ENCODE data around the gene AKAP12. TPM values are rescaled to one million over a fixed set of nuclear protein-coding genes. Genes with fewer than 3 reads are reported as not detected.

AKAP12 gene
- polyA plus RNA-seq, 2 of the 4 experiments (the other 2 are of a cell fraction) = 32.1 to 192 TPM

GRCh38 chr6:151390851-151391470 is 151.2 kb downstream of the AKAP12 start:
- POLR2A ChIA-PET = interaction anchor here (0.6 to 1.8 kb wide), 6 partner anchors 13 to 323 kb away, joined by 3 to 4 read pairs (median 3); partner anchors contain the start of gene RMND1
- Histone ChIP-seq H3K9me3 (no peaks in the 10 kb centered on the region), H3K27ac (peak overlapping the region; percentile 100), H3K4me1 (peaks cover 33% of the 10 kb centered on the region), H3K4me2 (peak overlapping the region; percentile 98), H3K4me3 (peak overlapping the region; percentile 93)
- peak; percentile 25 to 44 for ATAC-seq
- DNase-seq (ENCODE audit: low read depth in 1 of 2, low spot score in 1 of 2) = peak; percentile 25 to 77
- peak; percentile 53 for TF ChIP-seq POLR2A (IDR thresholded peaks at IDR 0.05; ENCODE audit: low read length)
- peak in 1 of 2 experiments; percentile 68; a peak in 2 of 5 replicates for TF ChIP-seq JUN (IDR thresholded peaks at IDR 0.05)
- TF ChIP-seq ATOH8 (CRISPR knock-in tag; IDR thresholded peaks at IDR 0.05; ENCODE audit: low read depth) = no peak
- no peak for TF ChIP-seq MAZ (IDR thresholded peaks at IDR 0.05; ENCODE audit: borderline replicate concordance, low read depth, low read length)
- TF ChIP-seq GATA3 (IDR thresholded peaks at IDR 0.05; ENCODE audit: borderline replicate concordance) = 0 out of 2 replicates have a peak, but pooled peaks have one; percentile 6
- 0% methylated on average over 3 of the region's 78 CpGs for WGBS (ENCODE audit: missing lambda C conversion rate)
- FAIRE-seq = no peak
- CTCF ChIA-PET = interaction anchor here (1.1 kb wide), 1 partner anchor 15 kb away, joined by 3 read pairs; no protein-coding TSS in a partner anchor

DNA sequence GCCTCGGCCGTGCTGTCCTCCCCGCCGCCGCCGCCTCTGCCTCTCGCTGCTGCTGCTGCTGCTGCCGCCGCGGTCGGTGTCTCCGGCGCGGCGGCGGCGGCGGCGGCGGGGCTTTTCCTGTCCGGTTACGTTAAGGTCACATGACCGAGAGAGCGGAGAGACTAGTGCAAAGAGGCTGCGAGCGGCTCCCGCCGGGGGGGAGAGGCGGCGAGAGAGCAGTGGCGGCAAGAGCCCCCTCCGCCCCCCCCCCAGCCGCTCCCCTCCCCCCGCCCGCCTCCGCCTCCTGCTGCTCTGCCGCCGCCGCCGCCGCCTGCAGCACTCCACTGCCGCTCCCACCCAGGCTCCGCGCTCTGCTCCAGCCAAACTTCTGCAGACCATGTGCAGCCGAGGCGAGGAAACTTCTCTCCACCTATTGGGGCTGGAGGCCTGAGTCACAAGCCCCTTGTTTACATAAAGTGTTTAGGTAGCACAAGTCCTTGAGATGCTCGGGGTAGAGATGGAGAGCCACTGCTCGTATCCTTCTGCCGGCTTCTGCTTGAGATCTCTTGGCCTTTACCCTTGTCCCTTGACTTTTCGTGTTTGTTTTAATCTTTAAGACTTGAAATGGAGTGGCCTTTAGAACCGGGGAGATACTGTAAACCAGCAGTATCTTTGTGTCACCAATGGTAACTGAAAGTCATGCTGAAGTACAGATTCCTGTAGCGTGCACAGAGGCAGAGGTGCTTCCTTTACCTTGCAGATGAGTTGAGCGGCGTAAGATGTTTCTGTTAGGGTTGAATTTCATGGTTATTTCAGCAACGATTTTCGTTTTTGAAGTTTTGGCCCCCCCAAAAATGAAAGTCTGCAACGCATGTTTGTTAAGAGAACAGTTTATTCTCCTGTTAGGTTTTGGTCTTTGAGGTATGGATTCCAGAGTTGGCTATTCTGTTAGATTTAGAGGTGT is 152.0 kb downstream of the AKAP12 start, which contains the start of gene ZBTB2:
TSS of gene ZBTB2 (minus strand) at position 89 of the 943 bp plus-strand sequence. CDS start 17,922 bp downstream, outside the sequence.
- Histone ChIP-seq H3K4me1 (peaks cover 33% of the 10 kb centered on the region), H3K9me3 (no peaks in the 10 kb centered on the region), H3K4me2 (peak within 1 kb of the TSS; percentile 98), H3K27ac (peak within 1 kb of the TSS; percentile 100), H3K4me3 (peak within 1 kb of the TSS; percentile 93)
- FAIRE-seq = no peak
- 0% methylated on average over 11 of the region's 57 CpGs for WGBS (ENCODE audit: missing lambda C conversion rate)
- CTCF ChIA-PET = no interaction called here
- DNase-seq (ENCODE audit: low read depth in 1 of 2, low spot score in 1 of 2) = peak; percentile 55 to 79
- ATAC-seq = peak; percentile 49 to 56
- TF ChIP-seq JUN (IDR thresholded peaks at IDR 0.05) (peak in 1 of 2 experiments; percentile 41; a peak in 1 of 5 replicates), MYC (IDR thresholded peaks at IDR 0.05; ENCODE audit: borderline replicate concordance, low read length) (no peak), MAX (IDR thresholded peaks at IDR 0.05) (peak; percentile 62), EP300 (IDR thresholded peaks at IDR 0.05) (no peak), FOSL2 (IDR thresholded peaks at IDR 0.05) (no peak), FOSL2 (CRISPR knock-in tag; IDR thresholded peaks at IDR 0.05) (peak; percentile 15; the same call in 1 of the 2 replicates), ATOH8 (CRISPR knock-in tag; IDR thresholded peaks at IDR 0.05; ENCODE audit: low read depth) (no peak), POLR2A (IDR thresholded peaks at IDR 0.05; ENCODE audit: low read length) (0 out of 2 replicates have a peak, but pooled peaks have one; percentile 18), SREBF2 (IDR thresholded peaks at IDR 0.05) (no peak), CBX8 (IDR thresholded peaks at IDR 0.05) (no peak), ZNF302 (CRISPR knock-in tag; IDR thresholded peaks at IDR 0.05) (no peak)
- POLR2A ChIA-PET = no interaction called here

DNA sequence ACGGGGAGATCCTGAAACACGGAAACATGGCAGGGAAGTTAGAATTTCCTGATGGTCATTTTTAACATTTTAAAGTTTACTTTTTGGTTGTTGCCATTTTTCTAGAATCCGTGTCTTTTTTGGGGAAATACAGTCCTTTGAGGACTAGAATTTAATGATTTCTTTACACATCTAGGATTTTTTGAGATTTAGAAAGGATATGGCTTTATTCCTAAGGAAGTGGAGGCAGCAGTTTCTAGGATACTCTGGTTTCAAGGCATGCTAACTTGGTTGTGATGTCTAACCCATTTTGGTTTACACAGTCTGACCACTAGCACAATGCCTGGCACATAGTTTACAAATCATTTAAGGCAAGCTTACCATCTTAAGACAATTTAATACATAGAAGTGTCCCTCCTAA is 152.7 kb downstream of the AKAP12 start:
- ATAC-seq (no peak), FAIRE-seq (no peak), DNase-seq (ENCODE audit: low read depth in 1 of 2, low spot score in 1 of 2) (no peak)
- TF ChIP-seq TP53 (CRISPR knock-in tag; IDR thresholded peaks at IDR 0.05) (no peak), JUNB (IDR thresholded peaks at IDR 0.05) (no peak), ESRRA (IDR thresholded peaks at IDR 0.05; ENCODE audit: borderline replicate concordance, low read length) (no peak)
- TF ChIP-seq, protein P1, sequence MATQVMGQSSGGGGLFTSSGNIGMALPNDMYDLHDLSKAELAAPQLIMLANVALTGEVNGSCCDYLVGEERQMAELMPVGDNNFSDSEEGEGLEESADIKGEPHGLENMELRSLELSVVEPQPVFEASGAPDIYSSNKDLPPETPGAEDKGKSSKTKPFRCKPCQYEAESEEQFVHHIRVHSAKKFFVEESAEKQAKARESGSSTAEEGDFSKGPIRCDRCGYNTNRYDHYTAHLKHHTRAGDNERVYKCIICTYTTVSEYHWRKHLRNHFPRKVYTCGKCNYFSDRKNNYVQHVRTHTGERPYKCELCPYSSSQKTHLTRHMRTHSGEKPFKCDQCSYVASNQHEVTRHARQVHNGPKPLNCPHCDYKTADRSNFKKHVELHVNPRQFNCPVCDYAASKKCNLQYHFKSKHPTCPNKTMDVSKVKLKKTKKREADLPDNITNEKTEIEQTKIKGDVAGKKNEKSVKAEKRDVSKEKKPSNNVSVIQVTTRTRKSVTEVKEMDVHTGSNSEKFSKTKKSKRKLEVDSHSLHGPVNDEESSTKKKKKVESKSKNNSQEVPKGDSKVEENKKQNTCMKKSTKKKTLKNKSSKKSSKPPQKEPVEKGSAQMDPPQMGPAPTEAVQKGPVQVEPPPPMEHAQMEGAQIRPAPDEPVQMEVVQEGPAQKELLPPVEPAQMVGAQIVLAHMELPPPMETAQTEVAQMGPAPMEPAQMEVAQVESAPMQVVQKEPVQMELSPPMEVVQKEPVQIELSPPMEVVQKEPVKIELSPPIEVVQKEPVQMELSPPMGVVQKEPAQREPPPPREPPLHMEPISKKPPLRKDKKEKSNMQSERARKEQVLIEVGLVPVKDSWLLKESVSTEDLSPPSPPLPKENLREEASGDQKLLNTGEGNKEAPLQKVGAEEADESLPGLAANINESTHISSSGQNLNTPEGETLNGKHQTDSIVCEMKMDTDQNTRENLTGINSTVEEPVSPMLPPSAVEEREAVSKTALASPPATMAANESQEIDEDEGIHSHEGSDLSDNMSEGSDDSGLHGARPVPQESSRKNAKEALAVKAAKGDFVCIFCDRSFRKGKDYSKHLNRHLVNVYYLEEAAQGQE (IDR thresholded peaks at IDR 0.05) = no peak
- H3K9me3 ChIP-seq = no peaks in the 10 kb centered on the region
- ChIA-PET POLR2A (no interaction called here), CTCF (interaction anchor here (1.4 to 4.1 kb wide), 2 partner anchors 14 to 31 kb away, joined by 3 to 29 read pairs; no protein-coding TSS in a partner anchor)
- H3K4me1 ChIP-seq = peaks cover 30% of the 10 kb centered on the region
- WGBS (ENCODE audit: missing lambda C conversion rate) = 0% methylated on average over 3 of the region's 3 CpGs
- H3K27ac ChIP-seq = peak overlapping the region; percentile 100
- H3K4me2 ChIP-seq = peak overlapping the region; percentile 98
- H3K4me3 ChIP-seq = peak overlapping the region; percentile 93
